GM21423 (cell line): ENCODE data around the gene CHMP6.

Experiments used
- ATAC-seq: cut with Tn5 transposase; IDR thresholded peaks from one replicate; pipeline ENCODE4 v1.9.1; 2021; ENCODE audit warnings: mild to moderate bottlenecking, moderate library complexity; ENCODE audit not compliant: unreplicated experiment

Gene CHMP6

DNA sequence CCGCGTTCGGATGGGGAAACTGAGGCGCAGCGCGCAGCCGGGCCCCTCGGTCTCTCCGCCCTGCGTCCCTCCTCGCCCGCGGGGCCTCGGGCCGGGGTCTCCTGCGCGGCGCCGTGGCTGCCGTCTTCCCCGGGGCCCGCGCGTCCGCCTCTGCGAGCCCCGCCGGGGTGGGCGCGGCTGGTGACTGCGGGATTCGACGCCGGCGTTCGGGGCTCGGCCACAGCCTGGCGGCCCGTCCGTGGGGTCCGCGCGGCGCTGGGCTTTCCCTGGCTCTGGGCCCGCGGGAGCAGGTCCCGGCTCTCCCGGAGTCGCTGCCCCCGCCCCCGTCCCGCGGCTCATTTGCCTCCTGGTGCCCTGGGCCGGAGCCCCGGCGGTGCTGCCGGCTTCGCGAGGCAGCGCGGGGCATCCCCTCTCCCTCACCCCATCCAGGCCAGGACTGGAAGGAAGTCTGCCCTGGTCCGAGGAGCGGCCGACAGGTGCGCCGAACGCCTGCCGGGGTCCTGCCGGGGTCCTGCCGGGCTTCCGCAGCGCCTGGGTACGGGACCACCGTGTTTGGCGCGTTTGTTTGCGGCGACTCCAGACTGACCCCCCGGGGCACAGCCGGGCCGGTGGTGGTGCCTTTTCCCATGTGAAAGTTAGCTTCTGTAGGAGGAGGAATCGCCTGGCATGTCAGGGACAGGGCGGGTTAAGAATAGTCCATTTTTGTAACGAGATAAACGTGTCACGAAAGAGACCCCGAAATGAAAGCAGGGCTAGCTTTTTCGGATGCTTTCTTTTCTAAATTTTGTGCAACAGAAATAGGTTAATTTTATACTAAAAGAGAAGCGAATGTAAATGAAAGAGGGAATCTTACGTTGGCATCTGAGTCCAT lies 671 bp downstream of the CHMP6 start:
- ATAC-seq = peak; percentile 14

- ATAC-seq = no peak
These were observed 1.4 kb downstream of the CHMP6 start for GRCh38 chr17:80992948-80993624.

DNA sequence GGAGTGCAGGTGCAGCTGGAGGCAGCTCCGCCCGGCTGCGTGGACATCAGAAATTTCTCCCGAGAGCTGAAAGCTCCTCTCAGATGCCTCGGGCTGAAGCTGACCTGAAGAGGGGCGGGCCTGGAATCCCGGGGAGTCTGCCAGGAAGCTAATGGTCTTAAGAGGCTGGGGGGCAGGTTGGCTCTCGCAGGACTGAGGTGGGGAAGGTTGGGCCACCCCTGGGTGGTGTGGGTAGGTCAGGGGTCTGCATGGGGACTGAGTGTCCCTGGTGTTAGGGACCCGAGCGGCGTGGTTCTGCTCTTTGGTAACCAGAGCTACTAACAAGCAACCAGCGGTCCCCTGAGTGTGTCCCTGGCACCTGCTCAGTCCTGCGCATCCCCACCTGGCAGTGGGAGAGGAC lies 3.5 kb downstream of the CHMP6 start:
- no peak for ATAC-seq

GRCh38 chr17:80996422-80997305 lies 5.0 kb downstream of the CHMP6 start:
- ATAC-seq = no peak

DNA sequence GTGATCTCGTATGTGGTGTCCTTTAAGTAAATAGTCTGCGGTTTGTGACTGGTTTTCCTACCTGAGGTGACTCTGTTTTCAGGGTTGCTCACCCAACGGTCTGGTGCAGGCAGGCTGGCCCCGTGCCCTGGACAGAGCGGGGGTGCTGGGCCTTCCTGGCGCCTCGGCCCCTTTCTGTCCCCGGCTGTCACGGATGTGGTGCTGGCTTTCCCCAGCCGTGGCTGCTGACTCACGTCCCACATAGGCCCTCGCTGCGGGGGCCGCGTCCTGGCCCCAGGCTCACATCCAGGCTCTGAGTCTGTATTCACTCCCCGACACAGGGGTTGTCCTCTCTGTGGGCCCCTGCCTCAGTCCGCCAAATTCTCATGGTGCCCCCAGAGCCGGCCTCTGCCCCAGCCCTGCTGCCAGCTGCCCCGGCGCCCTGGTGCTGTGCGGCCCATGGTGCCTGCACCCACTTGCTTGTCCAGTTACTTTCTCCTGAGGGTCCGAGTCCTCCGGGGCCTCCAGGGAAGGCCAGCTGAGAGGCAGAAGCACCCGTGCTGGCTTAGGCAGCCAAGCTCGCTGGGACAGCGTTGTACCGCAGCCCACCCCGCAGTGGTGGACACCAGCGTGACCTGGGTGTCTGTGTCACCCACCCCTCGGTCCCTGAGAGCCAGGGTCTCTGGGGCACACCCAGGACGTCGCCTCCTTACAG lies 5.9 kb downstream of the CHMP6 start:
- no peak for ATAC-seq

DNA sequence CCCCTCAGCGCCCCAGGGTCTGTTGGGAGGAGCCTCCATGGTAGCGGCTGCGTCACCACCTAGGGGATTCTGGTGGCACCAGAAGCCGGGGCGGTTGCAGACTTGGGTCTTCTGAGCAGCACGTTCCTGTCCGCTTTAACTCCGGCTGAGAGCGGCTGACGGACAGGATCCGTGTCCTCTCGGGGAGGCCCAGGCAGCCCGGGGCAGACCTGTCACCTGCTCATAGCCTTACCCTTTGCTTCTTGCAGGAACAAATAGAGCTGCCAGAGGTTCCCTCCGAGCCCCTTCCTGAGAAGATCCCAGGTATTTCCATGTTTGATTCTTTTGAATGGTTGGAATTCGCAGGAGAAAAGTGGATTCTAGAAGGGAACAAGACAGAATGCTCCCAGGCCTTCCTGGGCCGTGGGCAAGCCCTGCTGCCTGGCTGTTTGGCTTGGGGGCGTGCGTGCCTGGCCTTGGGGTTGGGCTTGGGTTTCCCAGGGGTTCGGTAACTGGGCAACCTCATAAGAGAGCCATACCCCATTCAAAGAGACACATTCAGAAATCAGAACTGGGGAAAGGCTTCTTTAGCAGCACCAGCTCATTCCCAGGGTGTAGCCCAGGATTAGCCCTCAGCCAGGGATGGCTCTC lies 6.6 kb downstream of the CHMP6 start:
- no peak for ATAC-seq

- no peak for ATAC-seq
These were observed 7.3 kb downstream of the CHMP6 start for GRCh38 chr17:80998748-80999535.

GRCh38 chr17:80999536-81000333 lies 8.1 kb downstream of the CHMP6 start:
- no peak for ATAC-seq

DNA sequence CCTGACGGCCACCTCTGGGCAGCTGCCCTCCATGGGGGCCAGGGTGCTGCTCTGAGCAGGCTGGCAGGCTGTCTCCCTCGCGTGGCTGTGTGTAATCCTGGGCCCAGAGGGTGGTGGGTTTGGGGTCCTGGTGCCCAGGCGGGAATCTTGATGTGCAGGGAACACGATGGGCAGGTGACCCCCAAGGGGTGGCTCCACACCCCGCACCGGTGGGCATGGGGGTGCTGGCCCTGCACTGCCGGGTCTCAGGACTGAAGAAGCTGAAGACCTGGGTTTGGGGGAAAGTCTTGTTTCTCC lies 8.6 kb downstream of the CHMP6 start:
- no peak for ATAC-seq

GRCh38 chr17:81000631-81001357 lies 9.2 kb downstream of the CHMP6 start:
- no peak for ATAC-seq

DNA sequence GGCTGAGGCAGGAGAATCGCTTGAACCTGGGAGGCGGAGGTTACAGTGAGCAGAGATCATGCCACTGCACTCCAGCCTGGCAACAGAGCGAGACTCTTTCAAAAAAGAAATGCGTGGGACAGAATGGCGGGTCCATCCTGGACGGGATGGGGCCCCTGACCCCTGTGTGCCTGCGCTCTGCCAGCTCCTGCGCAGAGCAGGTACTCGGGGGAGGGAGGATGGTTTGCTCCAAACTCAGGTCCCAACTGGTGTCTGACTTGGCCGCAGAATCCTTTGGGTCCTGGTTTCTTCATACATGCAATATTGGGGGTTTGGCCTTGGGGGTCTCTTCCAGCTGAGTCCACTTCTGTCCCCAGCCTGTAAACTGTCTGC lies 10.4 kb downstream of the CHMP6 start:
- no peak for ATAC-seq

- ATAC-seq = no peak
These were observed 11.0 kb downstream of the CHMP6 start for GRCh38 chr17:81002409-81003361.

DNA sequence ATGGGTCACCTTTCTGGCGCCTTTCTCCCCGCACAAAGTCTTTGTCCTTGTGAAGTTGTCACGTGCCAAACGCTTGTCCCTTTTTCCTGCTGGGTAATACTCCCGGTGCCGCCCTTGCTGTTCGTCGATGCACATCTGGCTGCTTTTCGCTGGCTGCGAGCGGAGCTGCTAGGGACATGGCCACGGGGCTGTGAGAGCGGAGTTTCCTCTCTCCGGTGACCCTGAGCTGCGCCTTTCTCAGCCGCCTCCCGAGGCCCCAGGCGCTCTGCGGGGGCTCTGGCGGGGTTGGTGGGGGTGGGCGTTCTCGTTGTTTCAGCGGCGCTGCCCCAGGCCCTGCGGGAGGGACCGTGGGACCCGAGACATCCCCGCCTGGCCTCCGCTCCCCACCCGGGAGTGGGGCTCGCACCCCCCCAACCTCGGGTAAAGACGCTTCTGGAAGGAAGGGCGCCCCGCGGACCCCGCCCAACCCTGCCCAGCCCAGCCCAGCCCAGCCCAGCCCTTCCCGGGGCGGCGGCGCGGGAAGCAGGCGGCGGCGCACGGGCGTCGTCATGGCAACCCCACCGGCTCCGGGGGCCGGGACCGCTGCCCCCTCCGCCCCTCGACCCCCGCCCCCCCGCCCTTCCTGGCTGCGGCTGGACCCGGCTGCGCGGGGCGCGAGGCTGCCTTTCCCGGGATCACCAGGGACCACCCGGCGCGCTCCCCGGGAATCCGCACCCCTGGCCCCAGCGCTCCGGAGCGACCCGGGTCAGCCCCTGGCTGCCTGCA lies 12.3 kb downstream of the CHMP6 start:
- no peak for ATAC-seq

DNA sequence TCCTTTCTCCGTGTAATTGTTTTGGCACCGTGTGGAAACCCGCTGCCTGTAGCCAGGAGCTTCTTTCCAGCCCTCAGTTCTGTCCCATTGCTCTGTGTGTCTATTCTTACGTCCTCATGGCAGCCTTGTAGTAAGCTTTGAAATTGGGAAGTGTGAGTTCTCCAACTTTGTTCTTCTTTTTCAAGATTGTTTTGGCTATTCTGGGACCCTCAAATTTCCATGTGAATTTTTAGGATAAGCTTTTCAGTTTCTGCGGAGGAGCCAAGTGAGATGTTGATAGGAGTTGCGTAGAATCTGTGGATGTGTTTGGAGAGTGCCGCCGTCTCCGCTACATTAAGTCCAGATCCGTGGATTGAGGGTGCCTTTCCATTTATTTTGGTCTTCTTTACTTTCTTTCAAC lies 15.2 kb downstream of the CHMP6 start:
- ATAC-seq = no peak

DNA sequence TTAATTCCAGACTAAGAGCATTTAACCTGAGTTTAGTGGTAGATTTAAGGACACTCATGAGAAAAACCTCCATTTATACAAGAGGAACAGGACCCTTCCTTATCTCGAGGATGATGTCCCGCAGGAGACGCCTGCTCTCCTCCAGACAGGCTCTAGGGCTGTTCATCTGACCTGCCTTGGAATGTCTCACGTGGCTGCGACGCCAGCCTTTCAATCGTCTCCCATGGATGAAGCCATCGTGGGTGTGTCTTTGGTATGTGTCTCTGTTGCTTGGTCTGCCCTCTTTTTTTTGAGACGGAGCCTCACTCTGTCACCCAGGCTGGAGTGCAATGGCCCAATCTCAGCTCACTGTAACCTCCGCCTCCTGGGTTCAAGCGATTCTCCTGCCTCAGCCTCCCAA lies 16.5 kb downstream of the CHMP6 start:
- ATAC-seq = no peak

DNA sequence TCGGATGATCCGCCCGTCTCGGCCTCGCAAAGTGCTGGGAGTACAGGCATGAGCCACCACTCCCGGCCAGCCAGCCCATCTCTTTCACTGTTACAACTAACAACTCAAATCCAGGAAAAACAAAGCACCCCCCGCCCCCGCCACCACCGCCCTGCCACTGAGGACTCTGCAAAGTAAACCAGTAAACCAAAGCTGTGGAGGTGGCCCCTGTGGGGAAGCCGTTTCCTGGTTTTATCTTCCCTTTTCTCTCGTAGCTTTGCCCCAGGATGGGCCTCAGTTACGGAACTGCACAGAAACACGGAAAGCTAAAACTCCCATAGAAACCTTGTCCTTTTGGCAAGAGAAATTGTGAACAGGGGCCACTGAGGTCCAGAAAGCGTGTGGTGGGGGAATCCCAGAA lies 17.5 kb downstream of the CHMP6 start:
- no peak for ATAC-seq

DNA sequence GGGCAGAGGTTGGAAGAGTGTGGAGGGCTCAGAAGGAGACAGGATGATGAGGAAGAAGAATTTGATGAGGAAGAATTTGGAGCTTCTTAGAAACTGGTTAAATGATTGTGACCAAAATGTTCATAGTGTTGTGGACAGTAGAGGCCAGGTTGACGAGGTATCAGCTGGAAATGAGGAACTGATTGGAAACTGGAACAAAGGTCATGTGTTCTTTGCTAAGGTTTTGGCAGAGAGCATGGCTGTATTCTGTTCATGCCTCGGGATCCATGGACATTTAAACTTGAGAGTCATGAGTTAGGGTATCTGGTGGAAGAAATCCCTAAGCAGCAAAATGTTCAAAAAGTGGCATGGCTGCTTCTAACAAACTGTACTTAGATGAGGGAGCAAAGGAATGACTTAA lies 19.3 kb downstream of the CHMP6 start:
- ATAC-seq = no peak
